ENCODE data around the gene CALD1. TPM values are rescaled to one million over a fixed set of nuclear protein-coding genes. Genes with fewer than 3 reads are reported as not detected.

The CALD1 gene
- total RNA-seq, 2 experiments from 2014 or later = 0.42 to 0.62 TPM

DNA sequence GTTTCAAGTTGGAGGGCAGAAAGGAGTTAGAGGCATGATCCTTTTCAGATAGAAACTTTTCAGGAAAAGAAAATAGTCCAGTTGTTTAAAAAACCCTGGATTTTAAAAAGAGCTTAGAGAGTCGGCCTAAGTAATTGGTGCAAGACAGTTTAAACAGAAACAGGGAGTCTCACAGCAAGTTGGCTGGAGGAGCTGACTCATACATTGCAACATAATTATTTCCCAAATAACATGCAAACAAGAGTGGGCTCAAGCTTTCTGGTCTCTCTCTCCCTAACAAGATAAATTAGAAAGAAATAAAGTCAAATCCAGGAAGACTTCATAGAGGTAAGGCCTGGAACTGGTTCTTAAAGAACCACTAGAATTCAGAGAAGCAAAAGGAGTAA lies 106.5 kb downstream of the CALD1 start:
- CTCF ChIA-PET = interaction anchor here (1.4 kb wide), 1 partner anchor 8 kb away, joined by 3 read pairs; no protein-coding TSS in a partner anchor
- no peaks in the 10 kb centered on the region for H3K36me3 Mint-ChIP-seq (ENCODE audit: low read depth)
- H3K9me3 Mint-ChIP-seq = no peaks in the 10 kb centered on the region
- H3K27me3 Mint-ChIP-seq (ENCODE audit: low read depth) = no peaks in the 10 kb centered on the region
- peaks cover 23% of the 10 kb centered on the region for H3K4me1 Mint-ChIP-seq (ENCODE audit: low read depth)
- DNase-seq = no peak
- intact Hi-C loops (cut with micrococcal nuclease) = loop anchor here (1.0 to 2.0 kb wide), 2 partner anchors 21 to 34 kb away; no protein-coding TSS in a partner anchor
- H3K27ac Mint-ChIP-seq = peak overlapping the region; percentile 3
- H3K4me3 Mint-ChIP-seq = no peak overlapping the region

DNA sequence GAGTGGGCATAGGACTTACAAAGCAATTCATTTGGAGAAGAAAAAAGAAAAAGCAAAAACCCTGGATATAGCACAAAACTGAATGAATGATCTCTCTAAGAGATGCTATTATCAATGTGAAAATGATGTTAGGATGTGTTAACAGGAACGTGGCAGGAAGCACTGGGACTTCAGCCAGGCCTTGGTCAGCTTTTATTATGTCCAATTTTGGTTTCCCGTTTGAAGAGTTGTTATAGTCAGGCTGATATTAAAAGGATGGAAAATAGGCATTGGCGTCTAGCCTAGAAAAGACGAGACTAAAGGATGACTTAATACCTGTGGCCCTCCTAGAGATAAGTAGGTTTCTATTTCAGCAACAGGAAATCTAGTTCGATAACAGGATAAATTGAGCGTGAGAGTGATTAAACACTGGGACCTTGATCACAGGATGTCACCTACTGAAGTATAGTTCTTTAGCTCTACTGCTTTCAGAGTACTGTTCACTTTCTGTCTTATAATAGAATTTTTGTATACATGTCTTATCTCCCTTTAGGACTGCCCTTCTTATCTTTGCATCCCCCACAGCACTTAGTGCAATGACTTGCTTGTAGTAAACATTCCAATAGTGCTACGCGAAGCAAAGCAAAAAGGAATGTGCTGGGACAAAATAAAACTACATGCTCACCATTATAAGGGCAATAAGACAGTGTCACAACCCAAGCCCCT lies 107.1 kb downstream of the CALD1 start:
- H3K9me3 Mint-ChIP-seq = no peaks in the 10 kb centered on the region
- CTCF ChIA-PET = interaction anchor here (0.6 to 1.4 kb wide), 2 partner anchors 8 to 1362 kb away, joined by 3 read pairs; no protein-coding TSS in a partner anchor
- no peak overlapping the region for H3K4me3 Mint-ChIP-seq
- peaks cover 28% of the 10 kb centered on the region for H3K4me1 Mint-ChIP-seq (ENCODE audit: low read depth)
- no peaks in the 10 kb centered on the region for H3K27me3 Mint-ChIP-seq (ENCODE audit: low read depth)
- H3K27ac Mint-ChIP-seq = peak overlapping the region; percentile 29
- DNase-seq = no peak
- intact Hi-C loops (cut with micrococcal nuclease) = loop anchor here (1.0 to 2.0 kb wide), 2 partner anchors 22 to 34 kb away; no protein-coding TSS in a partner anchor
- H3K36me3 Mint-ChIP-seq (ENCODE audit: low read depth) = no peaks in the 10 kb centered on the region

DNA sequence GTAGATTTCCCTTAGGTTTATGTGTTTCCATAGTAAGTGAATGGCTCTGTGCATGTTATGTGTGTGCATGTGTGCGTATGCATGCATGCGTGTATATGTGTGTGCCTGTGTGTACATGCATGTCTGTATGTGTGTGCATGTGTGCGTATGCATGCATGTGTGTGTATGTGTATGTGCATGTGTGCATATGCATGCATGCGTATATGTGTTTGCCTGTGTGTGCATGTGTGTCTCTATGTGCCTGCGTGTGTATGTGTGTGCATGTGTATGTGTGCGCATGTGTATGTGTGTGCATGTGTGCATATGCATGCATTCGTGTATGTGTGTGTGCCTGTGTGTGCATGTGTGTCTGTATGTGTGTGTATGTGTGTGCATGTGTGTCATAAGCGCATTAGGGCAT lies 108.1 kb downstream of the CALD1 start:
- H3K9me3 Mint-ChIP-seq = no peaks in the 10 kb centered on the region
- no peak for DNase-seq
- CTCF ChIA-PET = interaction anchor here (1.4 kb wide), 1 partner anchor 9 kb away, joined by 3 read pairs; no protein-coding TSS in a partner anchor
- intact Hi-C loops (cut with micrococcal nuclease) = loop anchor here (2.0 kb wide), 1 partner anchor 23 kb away; no protein-coding TSS in a partner anchor
- H3K36me3 Mint-ChIP-seq (ENCODE audit: low read depth) = no peaks in the 10 kb centered on the region
- H3K4me3 Mint-ChIP-seq = no peak overlapping the region
- H3K27ac Mint-ChIP-seq = no peak overlapping the region
- peaks cover 30% of the 10 kb centered on the region for H3K4me1 Mint-ChIP-seq (ENCODE audit: low read depth)
- no peaks in the 10 kb centered on the region for H3K27me3 Mint-ChIP-seq (ENCODE audit: low read depth)

DNA sequence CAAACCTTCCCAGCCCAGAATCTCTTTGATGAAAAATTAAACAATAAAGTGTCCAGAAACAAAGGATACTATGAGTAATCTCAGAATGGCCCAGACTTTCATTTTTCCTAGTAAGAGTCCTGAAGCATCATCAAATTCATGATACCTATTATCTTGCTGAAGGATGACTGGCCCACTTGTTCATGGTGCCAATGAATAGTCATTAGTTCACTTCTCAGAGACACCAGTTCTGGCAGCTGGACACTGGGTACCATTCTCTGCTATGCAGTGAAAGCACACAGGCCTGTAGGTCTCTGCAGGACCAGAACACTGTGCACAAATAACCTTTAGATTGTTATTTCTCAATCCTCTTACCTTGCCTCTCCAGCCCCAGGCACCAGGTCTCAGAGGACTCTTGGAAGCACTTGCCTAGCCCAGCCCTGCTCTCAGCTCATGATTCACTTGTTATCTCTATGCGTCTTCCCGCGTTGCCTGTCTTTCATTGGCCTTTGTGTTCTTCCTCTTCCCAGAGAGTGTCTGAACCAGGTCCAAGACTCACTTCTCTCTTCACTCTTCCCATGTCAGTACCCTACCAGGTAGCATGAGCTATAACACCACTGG lies 108.8 kb downstream of the CALD1 start:
- Mint-ChIP-seq H3K9me3 (no peaks in the 10 kb centered on the region), H3K36me3 (ENCODE audit: low read depth) (no peaks in the 10 kb centered on the region), H3K4me1 (ENCODE audit: low read depth) (peaks cover 30% of the 10 kb centered on the region), H3K27me3 (ENCODE audit: low read depth) (no peaks in the 10 kb centered on the region), H3K4me3 (no peak overlapping the region), H3K27ac (no peak overlapping the region)
- CTCF ChIA-PET = interaction anchor here (1.2 kb wide), 1 partner anchor 255 kb away, joined by 4 read pairs; no protein-coding TSS in a partner anchor
- intact Hi-C loops (cut with micrococcal nuclease) = no loop called here
- no peak for DNase-seq

DNA sequence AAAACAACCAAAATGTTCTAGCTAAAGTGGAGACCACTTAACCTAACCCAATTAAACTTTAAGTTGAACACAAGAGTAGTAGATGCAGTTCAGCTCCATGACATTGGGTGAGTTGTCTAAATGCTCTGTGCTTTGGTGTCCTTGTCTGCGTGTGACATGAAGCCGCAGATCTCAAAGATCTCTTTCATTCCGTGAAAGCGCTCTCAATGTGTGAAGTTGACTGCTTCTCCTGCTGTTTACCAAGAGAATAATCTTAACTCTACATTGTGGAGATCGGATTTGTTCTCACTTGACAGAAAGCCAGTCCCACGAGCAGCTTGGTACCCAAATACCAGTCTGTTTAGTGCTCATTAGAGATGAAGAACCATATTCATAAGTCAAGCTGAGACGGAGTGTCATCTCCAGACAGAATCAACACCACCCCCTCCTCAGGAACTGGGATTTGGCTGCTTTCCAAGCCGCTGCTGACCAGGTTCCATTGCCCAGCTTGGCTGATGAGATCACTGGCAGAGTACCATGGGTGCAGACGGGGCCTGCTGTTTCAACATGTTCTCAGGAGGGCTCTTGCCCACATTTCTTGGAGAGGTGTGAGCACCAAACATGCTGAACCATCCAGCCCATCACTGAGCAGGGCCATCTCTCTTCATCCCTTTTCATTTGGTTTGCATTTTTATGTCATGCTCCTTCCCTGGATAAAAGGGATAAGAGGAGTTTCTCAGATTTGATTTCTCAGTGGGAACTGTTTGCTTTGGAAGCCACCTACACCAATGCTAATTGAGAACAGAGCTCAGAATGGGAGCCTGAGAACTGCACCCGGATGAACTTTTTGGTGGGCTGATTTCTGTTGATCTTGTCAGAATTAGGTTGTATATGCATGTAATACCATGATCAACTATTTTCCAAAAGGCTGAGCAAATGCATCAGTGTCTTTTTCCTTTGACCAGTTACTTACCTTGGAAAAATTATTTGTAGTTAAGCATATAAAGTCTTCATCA lies 111.1 kb downstream of the CALD1 start:
- Mint-ChIP-seq H3K36me3 (ENCODE audit: low read depth) (no peaks in the 10 kb centered on the region), H3K4me1 (ENCODE audit: low read depth) (peaks cover 29% of the 10 kb centered on the region), H3K27me3 (ENCODE audit: low read depth) (no peaks in the 10 kb centered on the region), H3K9me3 (peaks cover 2% of the 10 kb centered on the region), H3K27ac (no peak overlapping the region), H3K4me3 (no peak overlapping the region)
- DNase-seq = no peak
- CTCF ChIA-PET = interaction anchor here (1.1 kb wide), 1 partner anchor 12 kb away, joined by 4 read pairs; no protein-coding TSS in a partner anchor
- intact Hi-C loops (cut with micrococcal nuclease) = no loop called here

DNA sequence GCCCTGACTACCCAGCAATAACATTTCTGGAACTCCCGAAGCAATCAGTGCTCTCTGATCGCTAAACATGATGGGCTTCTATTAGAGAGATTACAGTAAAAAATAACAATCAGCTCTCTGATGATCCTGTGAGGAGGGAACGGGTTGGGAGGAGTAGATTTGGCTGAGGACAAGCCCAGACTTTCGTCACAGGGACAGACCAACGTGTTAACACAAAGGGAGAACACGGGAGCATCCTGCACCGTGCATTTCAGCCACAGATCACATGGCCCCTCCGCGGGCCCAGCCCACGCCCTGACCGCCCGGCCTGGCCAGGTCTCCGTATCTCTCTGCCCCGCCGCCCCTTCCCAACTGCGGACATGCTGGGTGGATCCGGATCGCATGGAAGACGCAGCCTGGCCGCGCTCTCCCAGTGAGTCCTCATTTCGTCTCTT lies 111.8 kb downstream of the CALD1 start:
- H3K4me1 Mint-ChIP-seq (ENCODE audit: low read depth) = peaks cover 21% of the 10 kb centered on the region
- CTCF ChIA-PET = no interaction called here

DNA sequence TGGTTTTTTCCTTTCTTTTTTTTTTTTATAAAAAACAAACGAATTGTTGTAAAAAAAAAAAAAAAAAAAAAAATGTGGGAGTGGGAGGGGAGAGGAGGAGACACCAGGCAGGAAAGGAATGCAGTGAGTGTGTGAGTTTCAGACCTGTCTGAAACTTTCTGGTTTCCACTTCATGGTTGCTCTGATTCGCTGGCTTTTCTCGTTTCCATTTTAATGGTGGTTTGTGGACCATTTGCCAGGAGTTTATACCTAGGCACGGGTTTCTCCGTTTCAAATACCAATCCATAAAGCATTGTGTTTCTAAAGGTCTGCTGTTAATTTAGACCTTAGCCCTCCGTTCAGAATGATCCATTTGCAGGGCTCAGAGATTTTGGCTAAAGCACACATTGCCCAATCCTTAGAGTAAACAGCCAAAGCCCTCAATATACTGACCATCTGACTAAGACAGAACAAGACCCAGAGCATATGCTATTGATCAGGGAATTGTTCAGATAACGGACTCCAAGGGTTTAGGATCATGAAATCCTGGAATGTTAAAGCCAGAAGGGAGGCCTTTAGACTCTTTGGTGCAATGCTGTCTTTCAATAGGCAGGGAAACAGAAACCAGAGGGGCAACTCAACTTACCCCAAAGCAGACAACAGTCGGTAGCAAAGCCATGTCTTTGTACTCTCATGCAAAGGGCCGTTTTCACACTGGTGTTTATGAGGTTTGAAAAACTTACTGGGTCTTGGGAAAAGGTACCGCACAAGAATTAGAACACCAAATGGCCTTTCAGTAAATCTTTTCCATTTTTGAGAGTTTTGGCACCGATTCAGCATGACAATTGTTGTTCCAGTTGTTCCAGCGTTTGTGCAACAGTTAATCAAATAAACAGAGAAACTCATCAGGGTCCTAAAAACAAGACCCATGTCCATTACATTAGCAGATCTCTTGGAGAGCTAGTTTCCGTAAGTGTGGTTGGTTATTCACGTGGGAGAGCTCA lies 112.6 kb downstream of the CALD1 start:
- CTCF ChIA-PET = no interaction called here
- H3K9me3 Mint-ChIP-seq = peaks cover 14% of the 10 kb centered on the region

More for the DNA sequence above, 111.8 kb downstream of the CALD1 start:
- peaks cover 8% of the 10 kb centered on the region for H3K9me3 Mint-ChIP-seq
- no peak overlapping the region for H3K27ac Mint-ChIP-seq
- peak overlapping the region; percentile 36 for H3K4me3 Mint-ChIP-seq
- no peak for DNase-seq
- H3K36me3 Mint-ChIP-seq (ENCODE audit: low read depth) = peaks cover 5% of the 10 kb centered on the region
- intact Hi-C loops (cut with micrococcal nuclease) = no loop called here
- H3K27me3 Mint-ChIP-seq (ENCODE audit: low read depth) = no peaks in the 10 kb centered on the region

DNA sequence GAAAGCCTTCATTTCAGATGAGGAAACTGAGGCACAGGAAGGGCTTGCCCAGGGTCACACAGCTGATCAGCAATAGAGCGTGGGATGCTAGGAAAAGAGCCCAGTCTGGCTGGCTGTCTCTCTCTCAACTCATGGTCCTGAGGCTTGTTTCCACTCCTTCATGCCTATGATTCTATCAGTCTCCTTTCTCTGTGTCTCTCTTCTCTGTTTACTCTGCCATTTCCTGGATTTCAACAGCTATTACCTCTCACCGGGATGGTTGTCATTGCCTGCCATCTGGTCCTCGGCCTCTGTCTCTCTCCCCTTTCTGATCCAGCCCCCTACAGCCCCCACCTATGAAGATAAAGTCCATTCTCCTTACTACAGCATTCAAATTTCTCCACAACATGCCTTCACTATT lies 113.5 kb downstream of the CALD1 start:
- CTCF ChIA-PET = no interaction called here
- H3K4me1 Mint-ChIP-seq (ENCODE audit: low read depth) = peaks cover 8% of the 10 kb centered on the region
- no peak overlapping the region for H3K27ac Mint-ChIP-seq
- no peaks in the 10 kb centered on the region for H3K27me3 Mint-ChIP-seq (ENCODE audit: low read depth)
- intact Hi-C loops (cut with micrococcal nuclease) = no loop called here
- peaks cover 16% of the 10 kb centered on the region for H3K9me3 Mint-ChIP-seq
- DNase-seq = no peak
- peaks cover 9% of the 10 kb centered on the region for H3K36me3 Mint-ChIP-seq (ENCODE audit: low read depth)
- no peak overlapping the region for H3K4me3 Mint-ChIP-seq

More for the DNA sequence above, 112.6 kb downstream of the CALD1 start:
- Mint-ChIP-seq H3K36me3 (ENCODE audit: low read depth) (peaks cover 8% of the 10 kb centered on the region), H3K4me1 (ENCODE audit: low read depth) (peaks cover 14% of the 10 kb centered on the region), H3K27me3 (ENCODE audit: low read depth) (no peaks in the 10 kb centered on the region), H3K27ac (no peak overlapping the region), H3K4me3 (no peak overlapping the region)
- DNase-seq = no peak
- intact Hi-C loops (cut with micrococcal nuclease) = no loop called here

DNA sequence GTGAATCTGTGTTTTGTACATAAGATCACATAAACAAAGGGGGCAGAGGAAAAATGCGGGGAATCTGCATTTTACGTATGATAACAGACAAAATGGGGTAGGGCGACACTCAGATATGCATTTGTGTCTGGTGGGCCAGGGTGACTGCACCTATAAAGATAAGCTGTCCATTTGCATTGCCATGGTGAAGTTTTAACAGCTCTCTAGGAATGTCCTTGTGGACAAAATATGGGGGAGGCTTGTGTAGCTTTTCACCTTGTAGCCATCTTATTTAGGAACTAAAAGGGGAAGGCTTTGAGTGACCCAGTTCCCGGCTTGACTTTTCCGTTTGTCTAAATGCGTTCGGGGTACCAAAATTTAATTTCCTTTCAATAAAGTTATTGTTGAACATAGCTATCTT lies 114.5 kb downstream of the CALD1 start:
- Mint-ChIP-seq H3K27ac (no peak overlapping the region), H3K27me3 (ENCODE audit: low read depth) (no peaks in the 10 kb centered on the region), H3K36me3 (ENCODE audit: low read depth) (peaks cover 9% of the 10 kb centered on the region), H3K9me3 (peaks cover 16% of the 10 kb centered on the region), H3K4me3 (no peak overlapping the region), H3K4me1 (ENCODE audit: low read depth) (peaks cover 8% of the 10 kb centered on the region)
- intact Hi-C loops (cut with micrococcal nuclease) = no loop called here
- CTCF ChIA-PET = no interaction called here
- DNase-seq = no peak

DNA sequence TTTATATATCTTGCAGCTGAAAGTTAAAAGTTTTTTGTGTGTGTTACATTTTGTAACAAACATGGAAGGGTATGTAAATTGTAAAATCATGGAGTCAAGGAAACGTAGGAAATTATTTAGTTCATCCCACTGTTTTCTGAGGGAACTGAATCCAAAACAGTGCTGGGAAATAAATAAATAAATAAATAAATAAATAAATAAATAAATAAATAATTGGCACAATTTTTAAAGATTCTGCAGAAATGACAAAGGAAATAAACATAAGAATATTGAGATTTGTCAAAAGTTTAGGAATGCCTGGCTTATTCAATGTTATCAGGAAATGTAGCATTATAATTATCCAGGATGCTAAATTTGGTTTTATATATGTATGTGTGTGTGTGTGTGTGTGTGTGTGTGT lies 115.5 kb downstream of the CALD1 start:
- H3K4me3 Mint-ChIP-seq = no peak overlapping the region
- H3K9me3 Mint-ChIP-seq = peaks cover 16% of the 10 kb centered on the region
- CTCF ChIA-PET = no interaction called here
- H3K27ac Mint-ChIP-seq = no peak overlapping the region
- no peaks in the 10 kb centered on the region for H3K27me3 Mint-ChIP-seq (ENCODE audit: low read depth)
- peaks cover 9% of the 10 kb centered on the region for H3K36me3 Mint-ChIP-seq (ENCODE audit: low read depth)
- intact Hi-C loops (cut with micrococcal nuclease) = no loop called here
- peaks cover 11% of the 10 kb centered on the region for H3K4me1 Mint-ChIP-seq (ENCODE audit: low read depth)
- DNase-seq = no peak

DNA sequence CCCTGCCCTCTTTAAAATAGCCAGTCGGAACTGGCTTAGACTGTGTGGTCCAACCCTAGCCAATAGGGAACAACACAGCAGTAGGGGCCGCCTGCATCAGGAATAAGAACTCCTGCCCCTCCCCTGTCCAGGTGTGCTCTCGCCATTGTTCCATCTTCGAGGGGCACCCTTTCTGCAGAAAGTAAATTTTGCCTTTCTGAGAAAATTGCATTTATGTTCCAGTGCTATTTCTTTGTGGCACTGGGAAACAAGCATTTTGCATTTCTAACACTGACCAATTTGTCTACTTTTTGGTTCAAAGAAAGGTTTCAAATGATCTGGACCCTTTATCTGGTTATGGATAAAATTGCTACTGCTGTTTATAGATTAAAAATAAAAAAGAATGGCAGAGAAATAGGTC lies 116.6 kb downstream of the CALD1 start:
- CTCF ChIA-PET = no interaction called here

More for the DNA sequence above, 116.6 kb downstream of the CALD1 start:
- DNase-seq = no peak
- intact Hi-C loops (cut with micrococcal nuclease) = no loop called here
- no peak overlapping the region for H3K27ac Mint-ChIP-seq
- H3K4me1 Mint-ChIP-seq (ENCODE audit: low read depth) = peaks cover 15% of the 10 kb centered on the region
- peaks cover 16% of the 10 kb centered on the region for H3K9me3 Mint-ChIP-seq
- no peaks in the 10 kb centered on the region for H3K27me3 Mint-ChIP-seq (ENCODE audit: low read depth)
- no peak overlapping the region for H3K4me3 Mint-ChIP-seq
- H3K36me3 Mint-ChIP-seq (ENCODE audit: low read depth) = peaks cover 9% of the 10 kb centered on the region

All from activated naive CD4-positive, alpha-beta T cell treated with anti-CD3 and anti-CD28 coated beads for 36 hours (primary cell).